ENCODE measurements around the gene U2AF2. TPM values are rescaled to one million over a fixed set of nuclear protein-coding genes. Genes with fewer than 3 reads are reported as not detected.

U2AF2 gene
- total and polyA plus RNA-seq, 9 of the 15 experiments (the other 6 are each of a cell fraction or from before 2014, with no cell fraction given): 3.0 to 331 (median 157) TPM

- Histone ChIP-seq H4K20me1 (replicated peaks; ENCODE audit: control insufficient read depth, insufficient read depth, low read length) (peaks cover 36% of the 10 kb centered on the region), H2AFZ (ENCODE audit: low read depth, low read length) (no peak overlapping the region), H3K9me3 (replicated peaks; ENCODE audit: control insufficient read depth, insufficient read depth, low read depth, low read length) (no peaks in the 10 kb centered on the region), H3K79me2 (ENCODE audit: control insufficient read depth, insufficient read depth, low read length) (peaks cover 90% of the 10 kb centered on the region), H3K36me3 (ENCODE audit: control insufficient read depth, insufficient read depth, low read length) (peaks cover 82% of the 10 kb centered on the region; the same call in 2 of the 3 replicates), H3K4me3 (peak overlapping the region; percentile 83), H3K27me3 (ENCODE audit: control insufficient read depth in 2 of 2, insufficient read depth in 2 of 2, low read length in 2 of 2) (no peaks in the 10 kb centered on the region), H3K9ac (ENCODE audit: insufficient read depth in 1 of 2, low read depth in 2 of 2, low read length in 2 of 2) (peak overlapping the region; percentile 76 to 81; a peak in 3 of 4 replicates), H3K27ac (ENCODE audit: extremely low read depth, low read depth, low read length) (no peak overlapping the region; the same call in 1 of the 3 replicates), H3K9me1 (ENCODE audit: control insufficient read depth, insufficient read depth, low read length) (peaks cover 6% of the 10 kb centered on the region), H3K4me2 (ENCODE audit: insufficient read depth, low read length) (peak overlapping the region; percentile 89), H3K4me1 (replicated peaks in 1 of 2; ENCODE audit: control insufficient read depth in 2 of 2, insufficient read depth in 2 of 2, low read length in 2 of 2) (peaks cover 45 to 73% of the 10 kb centered on the region in 2 experiments)
- WGBS (ENCODE audit: insufficient coverage, low coverage, missing lambda C conversion rate): 34% methylated on average over 5 of the region's 5 CpGs
- FAIRE-seq: no peak
- ChIA-PET POLR2A (interaction anchor here (0.9 to 1.6 kb wide), 6 partner anchors 13 to 117 kb away, joined by 3 to 7 read pairs (median 4); partner anchors contain the start of genes U2AF2 and ZNF784), CTCF (ENCODE audit: low intra/inter-chr PET ratio) (no interaction called here)
- ATAC-seq: no peak
- in situ Hi-C loops (cut with MboI) (no loop called here), intact Hi-C loops (cut with micrococcal nuclease) (no loop called here)
- DNase-seq (ENCODE audit: extremely low read depth in 1 of 4, low spot score in 3 of 4): peak in 1 of 4 experiments; percentile 35
- TF ChIP-seq, protein P1, sequence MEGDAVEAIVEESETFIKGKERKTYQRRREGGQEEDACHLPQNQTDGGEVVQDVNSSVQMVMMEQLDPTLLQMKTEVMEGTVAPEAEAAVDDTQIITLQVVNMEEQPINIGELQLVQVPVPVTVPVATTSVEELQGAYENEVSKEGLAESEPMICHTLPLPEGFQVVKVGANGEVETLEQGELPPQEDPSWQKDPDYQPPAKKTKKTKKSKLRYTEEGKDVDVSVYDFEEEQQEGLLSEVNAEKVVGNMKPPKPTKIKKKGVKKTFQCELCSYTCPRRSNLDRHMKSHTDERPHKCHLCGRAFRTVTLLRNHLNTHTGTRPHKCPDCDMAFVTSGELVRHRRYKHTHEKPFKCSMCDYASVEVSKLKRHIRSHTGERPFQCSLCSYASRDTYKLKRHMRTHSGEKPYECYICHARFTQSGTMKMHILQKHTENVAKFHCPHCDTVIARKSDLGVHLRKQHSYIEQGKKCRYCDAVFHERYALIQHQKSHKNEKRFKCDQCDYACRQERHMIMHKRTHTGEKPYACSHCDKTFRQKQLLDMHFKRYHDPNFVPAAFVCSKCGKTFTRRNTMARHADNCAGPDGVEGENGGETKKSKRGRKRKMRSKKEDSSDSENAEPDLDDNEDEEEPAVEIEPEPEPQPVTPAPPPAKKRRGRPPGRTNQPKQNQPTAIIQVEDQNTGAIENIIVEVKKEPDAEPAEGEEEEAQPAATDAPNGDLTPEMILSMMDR (IDR thresholded peaks at IDR 0.05 in 2 of 3, conservative IDR thresholded peaks at IDR 0.05 in 1 of 3; ENCODE audit: insufficient read depth in 2 of 3, low read depth in 1 of 3, low read length in 3 of 3): 0 out of 6 replicates have a peak, but pooled peaks of 1 of the 3 experiments have one; percentile 4
- TF ChIP-seq STAT6 (CRISPR knock-in tag; IDR thresholded peaks at IDR 0.05) (no peak), NFIC (IDR thresholded peaks at IDR 0.05) (peak; percentile 73)
- BruUV-seq (replicated peaks): TSS peak; percentile 42
Measured at GRCh38 chr19:55676383-55676782, 21.5 kb downstream of the U2AF2 start.

Data from K562 (cell line).